Prostate gland (tissue), 2 donors: ENCODE results near the gene CMSS1.

ENCODE experiments used
- CTCF ChIP-seq, 4 experiments: fragments of 200-600 bp in 2 of 4; fragments of 450-650 bp in 2 of 4; sonication (generic) in 2 of 4; IDR thresholded peaks; 1 replicate in 3 of 4; 2 replicates in 1 of 4; pipeline ENCODE4 v1.5.1; 2016 to 2019; ENCODE audit warnings: antibody characterized with exemption in 4 of 4, mild to moderate bottlenecking in 2 of 4, moderate library complexity in 2 of 4
- POLR2A ChIP-seq: fragments of 450-650 bp; IDR thresholded peaks from one replicate; pipeline ENCODE4 v1.6.1; 2016; ENCODE audit warnings: antibody characterized with exemption, mild to moderate bottlenecking

DNA sequence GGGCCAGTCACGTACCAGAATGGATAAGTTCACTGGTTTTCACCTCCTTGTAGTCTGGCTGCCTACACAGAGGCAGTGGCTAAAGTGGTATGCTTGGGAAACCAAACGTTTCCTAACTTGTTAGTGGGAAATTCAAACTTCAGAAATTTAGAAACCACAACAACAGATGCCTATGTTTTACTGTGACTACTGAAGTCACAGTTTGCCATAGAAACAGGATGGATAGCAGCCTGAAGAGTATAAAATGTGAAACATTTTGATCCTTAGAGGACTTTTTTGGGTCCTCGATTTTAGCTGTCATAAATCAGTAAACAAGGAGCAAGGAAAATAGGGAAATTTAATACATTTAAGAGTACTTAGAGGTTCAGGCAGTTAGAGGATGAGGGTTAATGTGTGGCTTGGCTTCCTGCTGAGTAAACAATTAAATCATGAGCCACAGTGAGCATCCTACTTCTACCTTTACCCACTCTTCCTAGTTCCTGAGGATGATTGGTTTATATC lies 48.6 kb downstream of the CMSS1 start:
- no peak for TF ChIP-seq POLR2A
- no peak for TF ChIP-seq CTCF (IDR thresholded peaks at IDR 0.05)
